RWPE1 (cell line): Measurements from ENCODE around the gene RSAD2.
"Not testable (repeated sequence)": the region's sequence is repeated elsewhere in the genome, so short reads cannot be mapped to it uniquely, and the experiment has no call there.

Experiments
- CTCF ChIA-PET: fragments of 350-600 bp; sonication (Branson Sonifier 250); formaldehyde crosslinking; extraction: SDS; loops from one replicate; lab custom pipeline; 2021; lab: Yijun Ruan, JAX
- POLR2A ChIA-PET: fragments of 400-600 bp; formaldehyde crosslinking; extraction: SDS; loops from one replicate; lab custom pipeline; 2020; ENCODE audit warnings: antibody characterized with exemption; ENCODE audit not compliant: low non-redundant PET; lab: Yijun Ruan, JAX
- DNase-seq: peaks from one replicate; pipeline ENCODE4 v3.0.0; 2012; ENCODE audit warnings: low spot score
- H3K27ac ChIP-seq: fragments of 450-650 bp; 2 replicates; pipeline ENCODE4 v1.5.1; 2017
- CTCF ChIP-seq: fragments of 450-650 bp; conservative IDR thresholded peaks from 2 replicates; pipeline ENCODE4 v1.5.1; 2017; ENCODE audit warnings: low read depth, mild to moderate bottlenecking

The RSAD2 gene

DNA sequence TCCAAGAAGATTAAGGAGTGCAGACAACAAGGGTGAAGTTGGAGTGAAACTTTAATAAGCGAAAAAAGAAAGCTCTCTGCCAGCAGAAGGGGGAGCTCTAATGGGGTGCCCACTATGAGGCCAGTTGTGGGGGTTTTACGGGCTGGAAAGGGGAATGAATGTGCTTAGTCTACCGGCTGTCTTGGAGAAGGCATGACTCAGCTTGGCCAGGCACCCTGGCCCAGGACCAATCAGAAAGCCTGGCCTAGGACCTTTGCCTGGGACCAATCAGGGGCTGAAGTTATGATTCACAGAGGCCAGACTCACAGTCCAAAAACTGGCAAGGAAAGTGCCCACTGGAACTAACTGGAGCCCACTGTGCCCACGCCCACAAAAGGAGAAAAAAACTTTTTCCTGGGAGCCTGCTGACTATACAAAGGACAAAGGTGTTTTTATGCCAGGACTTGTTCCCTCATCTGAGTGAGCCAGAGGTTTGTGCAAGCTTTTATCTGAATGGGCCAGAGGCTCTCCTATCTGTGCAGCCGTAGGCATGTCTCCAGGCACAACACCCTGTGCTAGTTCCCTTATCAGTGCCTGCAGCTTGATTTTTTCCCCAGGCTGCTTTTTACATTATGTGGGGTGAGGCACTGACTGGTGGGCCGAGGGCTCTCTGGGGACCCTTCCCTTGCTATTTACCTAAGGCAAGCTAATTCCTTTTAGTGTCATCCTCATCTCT lies 30.5 kb upstream of the RSAD2 start:
- no peak for DNase-seq
- ChIA-PET POLR2A (no interaction called here), CTCF (no interaction called here)
- no peak for TF ChIP-seq CTCF
- H3K27ac ChIP-seq = no peak overlapping the region

DNA sequence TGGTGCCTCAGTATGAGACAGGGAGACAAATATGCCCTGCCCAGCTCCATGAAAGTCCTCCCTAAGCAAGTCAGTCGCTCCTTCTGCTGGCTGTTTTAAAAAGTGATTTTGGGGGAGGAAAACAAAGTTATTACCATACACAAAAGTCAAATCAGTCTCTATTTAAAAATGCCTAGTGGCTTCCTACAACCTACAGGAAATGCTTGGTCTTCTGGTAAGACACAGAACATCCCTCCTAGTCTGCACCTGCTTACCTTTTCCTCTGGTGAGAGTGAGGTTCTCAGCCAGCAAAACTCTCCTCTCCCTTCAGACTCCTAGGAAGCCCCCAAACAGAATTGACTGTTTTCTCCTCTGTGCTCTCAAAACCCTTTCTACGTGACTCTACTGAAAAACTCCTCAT lies 25.4 kb upstream of the RSAD2 start:
- no peak for TF ChIP-seq CTCF
- ChIA-PET POLR2A (no interaction called here), CTCF (no interaction called here)
- no peak for DNase-seq
- H3K27ac ChIP-seq = no peak overlapping the region

- POLR2A ChIA-PET = no interaction called here
- no peak overlapping the region for H3K27ac ChIP-seq
- no peak for DNase-seq
- no peak for TF ChIP-seq CTCF
- CTCF ChIA-PET = no interaction called here
Measured at GRCh38 chr2:6854416-6854815, 23.2 kb upstream of the RSAD2 start.

GRCh38 chr2:6855860-6856547 lies 21.6 kb upstream of the RSAD2 start:
- peak; percentile 18 for DNase-seq
- no peak for TF ChIP-seq CTCF
- ChIA-PET POLR2A (no interaction called here), CTCF (no interaction called here)
- H3K27ac ChIP-seq = no peak overlapping the region

GRCh38 chr2:6856548-6856920 lies 21.0 kb upstream of the RSAD2 start:
- DNase-seq = no peak
- ChIA-PET POLR2A (no interaction called here), CTCF (no interaction called here)
- no peak for TF ChIP-seq CTCF
- H3K27ac ChIP-seq = no peak overlapping the region

DNA sequence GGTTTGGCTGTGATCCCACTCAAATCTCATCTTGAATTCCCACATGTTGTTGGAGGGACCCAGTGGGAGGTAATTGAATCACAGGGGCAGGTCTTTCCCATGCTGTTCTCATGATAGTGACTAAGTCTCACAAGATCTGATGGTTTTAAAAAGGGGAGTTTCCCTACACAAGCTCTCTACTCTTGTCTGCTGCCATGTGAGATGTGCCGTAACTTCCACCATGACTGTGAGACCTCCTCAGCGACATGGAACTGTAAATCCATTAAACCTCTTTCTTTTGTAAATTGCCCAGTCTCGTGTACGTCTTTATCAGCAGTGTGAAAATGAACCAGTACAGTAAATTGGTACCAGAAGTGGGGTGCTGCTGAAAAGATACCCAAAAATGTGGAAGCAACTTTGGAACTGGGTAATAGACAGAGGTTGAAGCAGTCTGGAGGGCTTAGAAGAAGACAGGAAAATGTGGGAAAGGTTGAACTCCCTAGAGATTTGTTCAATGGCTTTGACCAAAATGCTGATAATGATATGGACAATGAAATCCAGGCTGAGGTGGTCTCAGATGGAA lies 19.0 kb upstream of the RSAD2 start:
- POLR2A ChIA-PET, CTCF ChIA-PET, DNase-seq, H3K27ac ChIP-seq: not testable (repeated sequence)

DNA sequence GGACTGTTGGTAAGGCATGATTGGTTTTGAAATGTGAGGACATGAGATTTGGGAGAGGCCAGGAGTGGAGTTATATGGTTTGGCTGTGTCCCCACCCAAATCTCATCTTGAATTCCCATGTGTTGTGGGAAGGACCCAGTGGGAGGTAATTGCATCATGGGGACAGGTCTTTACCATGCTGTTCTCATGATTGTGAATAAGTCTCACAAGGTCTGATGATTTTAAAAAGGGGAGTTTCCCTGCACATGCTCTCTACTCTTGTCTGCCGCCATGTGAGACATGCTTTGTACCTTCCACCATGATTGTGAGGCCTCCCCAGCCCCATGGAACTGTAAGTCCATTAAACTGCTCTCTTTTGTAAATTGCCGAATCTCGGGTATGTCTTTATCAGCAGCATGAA lies 17.3 kb upstream of the RSAD2 start:
- DNase-seq = no peak
- CTCF ChIA-PET = no interaction called here

More for the DNA sequence above, 17.3 kb upstream of the RSAD2 start:
- H3K27ac ChIP-seq = no peak overlapping the region
- no peak for TF ChIP-seq CTCF
- POLR2A ChIA-PET = no interaction called here
